Caco-2 (cell line): ENCODE measurements around the gene CACNB2. TPM values are rescaled to one million over a fixed set of nuclear protein-coding genes. Genes with fewer than 3 reads are reported as not detected.

ENCODE experiments used
- BruUV-seq: library from RNA; stranded (reverse); fragments of 400-500 nt; replicated peaks from 2 replicates; lab custom pipeline; 2021; lab: Mats Ljungman, UMichigan
- CTCF ChIA-PET: fragments of 300-600 bp; sonication (Branson Sonifier 250); formaldehyde crosslinking; loops from one replicate; lab custom pipeline; 2022; ENCODE audit warnings: antibody characterized with exemption; lab: Charles Lee
- POLR2A ChIA-PET: fragments of 300-600 bp; sonication (Branson Sonifier 250); formaldehyde crosslinking; loops from one replicate; lab custom pipeline; 2022; ENCODE audit warnings: antibody characterized with exemption; lab: Charles Lee
- DNase-seq, 2 experiments: peaks; one replicate each; pipeline versions ENCODE4 v3.0.0 to v3.0.0-alpha.2; 2020 to 2022
- H3K27me3 ChIP-seq: replicated peaks from 2 replicates; pipeline ENCODE4 v1.6.0; 2011; ENCODE audit warnings: low read length; ENCODE audit not compliant: control insufficient read depth, insufficient read depth
- H3K36me3 ChIP-seq: 2 replicates; pipeline ENCODE4 v1.5.1; 2011; ENCODE audit warnings: low read length; ENCODE audit not compliant: control insufficient read depth, insufficient read depth
- H3K4me1 ChIP-seq: fragments of 250-450 bp; sonication (Bioruptor Pico); 2 replicates; pipeline ENCODE4 v1.5.1; 2020; ENCODE audit warnings: mild to moderate bottlenecking
- H3K4me3 ChIP-seq: 2 replicates; pipeline ENCODE4 v1.5.1; 2011; ENCODE audit warnings: low read depth, mild to moderate bottlenecking, control low read depth, low read length
- H3K9me3 ChIP-seq: fragments of 250-450 bp; sonication (Bioruptor Pico); 2 replicates; pipeline ENCODE4 v1.5.1; 2020; ENCODE audit warnings: mild to moderate bottlenecking, moderate library complexity
- H3K27ac Mint-ChIP-seq: one replicate; pipeline ENCODE4 v1.8.0; 2022; ENCODE audit warnings: mixed read lengths; ENCODE audit not compliant: unreplicated experiment
- H3K27me3 Mint-ChIP-seq: one replicate; pipeline ENCODE4 v1.8.0; 2022; ENCODE audit warnings: mixed read lengths; ENCODE audit not compliant: insufficient read depth, unreplicated experiment
- H3K36me3 Mint-ChIP-seq: one replicate; pipeline ENCODE4 v1.8.0; 2022; ENCODE audit warnings: mild to moderate bottlenecking, mixed read lengths; ENCODE audit not compliant: insufficient read depth, unreplicated experiment
- H3K4me1 Mint-ChIP-seq: one replicate; pipeline ENCODE4 v1.8.0; 2022; ENCODE audit warnings: low read depth, mixed read lengths; ENCODE audit not compliant: unreplicated experiment
- H3K4me3 Mint-ChIP-seq: one replicate; pipeline ENCODE4 v1.8.0; 2022; ENCODE audit warnings: mild to moderate bottlenecking, moderate library complexity, mixed read lengths; ENCODE audit not compliant: unreplicated experiment
- H3K9me3 Mint-ChIP-seq: one replicate; pipeline ENCODE4 v1.8.0; 2022; ENCODE audit warnings: mixed read lengths; ENCODE audit not compliant: unreplicated experiment
- CTCF ChIP-seq, 2 experiments: fragments of 200-600 bp in 1 of 2; IDR thresholded peaks; 1 replicate in 1 of 2; 2 replicates in 1 of 2; pipeline versions ENCODE4 v1.5.1 to v1.8.0; 2011 to 2022; ENCODE audit warnings: antibody characterized with exemption in 1 of 2, control low read depth in 1 of 2, inconsistent platforms in 1 of 2, low read depth in 1 of 2, low read length in 1 of 2, mild to moderate bottlenecking in 1 of 2, moderate library complexity in 1 of 2; ENCODE audit not compliant: insufficient read depth in 1 of 2, severe bottlenecking in 1 of 2, unreplicated experiment in 1 of 2
- intact Hi-C: fragments of 100-400 bp; cut with micrococcal nuclease; formaldehyde crosslinking; loops from one replicate; pipeline ENCODE4 v1.10.0; 2022; ENCODE audit not compliant: unreplicated experiment
- total RNA-seq: library from RNA; stranded (reverse); gene quantifications from 2 replicates; pipeline ENCODE4 v1.2.3, GENCODE V29; 2022

CACNB2 gene
- total RNA-seq, 1 experiment from 2014 or later: 0.98 TPM

- no peak overlapping the region for H3K4me3 ChIP-seq
- intact Hi-C loops: loop anchor here (10.0 kb wide), 1 partner anchor 164 kb away; no protein-coding TSS in a partner anchor
- no peak for TF ChIP-seq CTCF (IDR thresholded peaks at IDR 0.05; ENCODE audit: insufficient read depth in 1 of 2, low read depth in 1 of 2, low read length in 1 of 2, severe bottlenecking in 1 of 2, unreplicated experiment in 1 of 2)
- no peaks in the 10 kb centered on the region for H3K36me3 ChIP-seq
- no TSS peak for BruUV-seq
- H3K27me3 ChIP-seq: no peaks in the 10 kb centered on the region
- H3K9me3 ChIP-seq: no peaks in the 10 kb centered on the region
- DNase-seq: no peak
- H3K27me3 Mint-ChIP-seq: peaks cover 2% of the 10 kb centered on the region
- no peak overlapping the region for H3K27ac Mint-ChIP-seq
- no peaks in the 10 kb centered on the region for H3K9me3 Mint-ChIP-seq
- H3K36me3 Mint-ChIP-seq: no peaks in the 10 kb centered on the region
- ChIA-PET CTCF (interaction anchor here (0.6 kb wide), 1 partner anchor 10 kb away, joined by 3 read pairs; no protein-coding TSS in a partner anchor), POLR2A (no interaction called here)
- H3K4me1 Mint-ChIP-seq: no peaks in the 10 kb centered on the region
- no peaks in the 10 kb centered on the region for H3K4me1 ChIP-seq
- H3K4me3 Mint-ChIP-seq: no peak overlapping the region
These were observed 338.1 kb downstream of the CACNB2 start for GRCh38 chr10:18478354-18478753.

GRCh38 chr10:18479502-18479901 is 339.3 kb downstream of the CACNB2 start:
- H3K27ac Mint-ChIP-seq: no peak overlapping the region
- CTCF ChIA-PET: no interaction called here

GRCh38 chr10:18483516-18484186 is 343.4 kb downstream of the CACNB2 start:
- H3K4me1 Mint-ChIP-seq: no peaks in the 10 kb centered on the region
- H3K9me3 ChIP-seq: no peaks in the 10 kb centered on the region
- H3K36me3 Mint-ChIP-seq: no peaks in the 10 kb centered on the region
- H3K27ac Mint-ChIP-seq: no peak overlapping the region
- H3K27me3 Mint-ChIP-seq: no peaks in the 10 kb centered on the region
- ChIA-PET POLR2A (no interaction called here), CTCF (no interaction called here)
- no peak for DNase-seq
- H3K9me3 Mint-ChIP-seq: no peaks in the 10 kb centered on the region
- no peaks in the 10 kb centered on the region for H3K36me3 ChIP-seq
- H3K4me1 ChIP-seq: no peaks in the 10 kb centered on the region
- BruUV-seq: no TSS peak
- H3K27me3 ChIP-seq: no peaks in the 10 kb centered on the region
- no peak overlapping the region for H3K4me3 ChIP-seq
- H3K4me3 Mint-ChIP-seq: no peak overlapping the region
- intact Hi-C loops: no loop called here
- TF ChIP-seq CTCF (IDR thresholded peaks at IDR 0.05; ENCODE audit: insufficient read depth in 1 of 2, low read depth in 1 of 2, low read length in 1 of 2, severe bottlenecking in 1 of 2, unreplicated experiment in 1 of 2): no peak

More at GRCh38 chr10:18479502-18479901, 339.3 kb downstream of the CACNB2 start:
- Mint-ChIP-seq H3K4me3 (no peak overlapping the region), H3K27me3 (peaks cover 2% of the 10 kb centered on the region), H3K9me3 (no peaks in the 10 kb centered on the region), H3K36me3 (no peaks in the 10 kb centered on the region), H3K4me1 (no peaks in the 10 kb centered on the region)
- Histone ChIP-seq H3K27me3 (no peaks in the 10 kb centered on the region), H3K9me3 (no peaks in the 10 kb centered on the region), H3K4me3 (no peak overlapping the region), H3K36me3 (no peaks in the 10 kb centered on the region), H3K4me1 (no peaks in the 10 kb centered on the region)
- no peak for DNase-seq
- POLR2A ChIA-PET: no interaction called here
- no TSS peak for BruUV-seq
- no peak for TF ChIP-seq CTCF (IDR thresholded peaks at IDR 0.05; ENCODE audit: insufficient read depth in 1 of 2, low read depth in 1 of 2, low read length in 1 of 2, severe bottlenecking in 1 of 2, unreplicated experiment in 1 of 2)
- intact Hi-C loops: loop anchor here (10.0 kb wide), 1 partner anchor 165 kb away; no protein-coding TSS in a partner anchor
